Endothelial cell of umbilical vein (primary cell): ENCODE results near the gene DMXL1. TPM values are rescaled to one million over a fixed set of nuclear protein-coding genes. Genes with fewer than 3 reads are reported as not detected.
A peak's percentile ranks its signal among the peaks of the same experiment; 100 is the strongest.

Experiments used
- BruUV-seq: library from RNA; stranded (reverse); fragments of 400-500 nt; replicated peaks from 2 replicates; lab custom pipeline; 2021; lab: Mats Ljungman, UMichigan
- CTCF ChIA-PET: fragments of 300-600, 350-600 bp; sonication (Branson Sonifier 250); formaldehyde crosslinking; loops from one replicate; lab custom pipeline; 2021; ENCODE audit warnings: antibody characterized with exemption, inconsistent platforms; lab: Charles Lee
- POLR2A ChIA-PET: fragments of 300-600, 350-600 bp; sonication (Branson Sonifier 250); formaldehyde crosslinking; loops from one replicate; lab custom pipeline; 2021; ENCODE audit warnings: antibody characterized with exemption, inconsistent platforms; lab: Charles Lee
- DNase-seq: peaks from one replicate; pipeline ENCODE4 v3.0.0-alpha.2; 2011; ENCODE audit warnings: low read depth, low spot score
- FAIRE-seq: peaks from 2 replicates; lab custom pipeline; 2011; peaks lifted over from hg19 to GRCh38; lab: Jason Lieb, UNC
- H2AFZ ChIP-seq: 2 replicates; pipeline ENCODE4 v1.6.0; 2012; ENCODE audit warnings: low read depth, low read length, control low read depth, inconsistent platforms
- H3K27ac ChIP-seq: 2 replicates; pipeline ENCODE4 v1.5.1; 2011; ENCODE audit warnings: low read depth, mild to moderate bottlenecking, control low read depth, low read length, moderate library complexity; ENCODE audit not compliant: insufficient read depth
- H3K27me3 ChIP-seq, 2 experiments: 2 replicates each; pipeline versions ENCODE4 v1.6.0 to v1.6.1; 2011; ENCODE audit warnings: low read length in 2 of 2, mixed read lengths in 1 of 2; ENCODE audit not compliant: control insufficient read depth in 2 of 2, insufficient read depth in 2 of 2
- H3K36me3 ChIP-seq, 2 experiments: 2 replicates in 1 of 2; 3 replicates in 1 of 2; pipeline ENCODE4 v1.5.1; 2011; ENCODE audit warnings: low read length in 2 of 2, mild to moderate bottlenecking in 1 of 2, moderate library complexity in 1 of 2; ENCODE audit not compliant: control insufficient read depth in 2 of 2, insufficient read depth in 2 of 2; ENCODE audit errors: extremely low read depth in 1 of 2
- H3K4me1 ChIP-seq: 3 replicates; pipeline ENCODE4 v1.5.1; 2011; ENCODE audit warnings: mild to moderate bottlenecking, low read length; ENCODE audit not compliant: control insufficient read depth, insufficient read depth; ENCODE audit errors: extremely low read depth
- H3K4me2 ChIP-seq: 2 replicates; pipeline ENCODE4 v1.6.1; 2011; ENCODE audit warnings: low read length, control low read depth, mixed read lengths; ENCODE audit not compliant: insufficient read depth
- H3K4me3 ChIP-seq, 3 experiments: fragments of 200-600 bp in 1 of 3; sonication (generic), shearing (Covaris generic) in 1 of 3; replicated peaks in 1 of 3; 2 replicates each; pipeline ENCODE4 v1.5.1; 2011 to 2016; ENCODE audit warnings: control low read depth in 3 of 3, low read length in 3 of 3, mild to moderate bottlenecking in 2 of 3, inconsistent platforms in 1 of 3, low read depth in 1 of 3, moderate library complexity in 1 of 3; ENCODE audit not compliant: insufficient read depth in 1 of 3
- H3K79me2 ChIP-seq: 2 replicates; pipeline ENCODE4 v1.6.0; 2012; ENCODE audit warnings: low read length, inconsistent platforms; ENCODE audit not compliant: control insufficient read depth, insufficient read depth
- H3K9ac ChIP-seq: replicated peaks from 2 replicates; pipeline ENCODE3; 2011; ENCODE audit warnings: low read length, control low read depth; ENCODE audit not compliant: insufficient read depth; ENCODE audit errors: extremely low read depth
- H3K9me1 ChIP-seq: replicated peaks from 3 replicates; pipeline ENCODE4 v1.6.0; 2011; ENCODE audit warnings: mild to moderate bottlenecking, low read length; ENCODE audit not compliant: control insufficient read depth, insufficient read depth; ENCODE audit errors: extremely low read depth
- H3K9me3 ChIP-seq: replicated peaks from 2 replicates; pipeline ENCODE4 v1.5.1; 2012; ENCODE audit warnings: low read length, inconsistent platforms; ENCODE audit not compliant: control insufficient read depth, insufficient read depth
- H4K20me1 ChIP-seq: replicated peaks from 2 replicates; pipeline ENCODE3; 2011; ENCODE audit warnings: mild to moderate bottlenecking, low read length; ENCODE audit not compliant: control insufficient read depth, insufficient read depth; ENCODE audit errors: extremely low read depth
- EZH2 ChIP-seq: IDR thresholded peaks from 2 replicates; pipeline ENCODE4 v1.6.1; 2012; ENCODE audit warnings: borderline replicate concordance, low read depth, mild to moderate bottlenecking, moderate library complexity, low read length, inconsistent platforms; ENCODE audit not compliant: severe bottlenecking
- FOS ChIP-seq: IDR thresholded peaks from 2 replicates; pipeline ENCODE4 v1.6.1; 2011; ENCODE audit warnings: mild to moderate bottlenecking, low read length, moderate library complexity, borderline replicate concordance; ENCODE audit not compliant: insufficient read depth
- GATA2 ChIP-seq: IDR thresholded peaks from 2 replicates; pipeline ENCODE4 v1.7.0; 2011; ENCODE audit warnings: low read depth, mild to moderate bottlenecking, moderate library complexity, mixed read lengths, low read length; ENCODE audit not compliant: insufficient read length, insufficient read depth
- JUN ChIP-seq: IDR thresholded peaks from 2 replicates; pipeline ENCODE4 v1.6.1; 2011; ENCODE audit warnings: borderline replicate concordance, low read depth; ENCODE audit not compliant: insufficient read length, insufficient read depth
- MAX ChIP-seq: IDR thresholded peaks from 2 replicates; pipeline ENCODE4 v1.6.1; 2011; ENCODE audit not compliant: insufficient read depth, insufficient read length
- POLR2AphosphoS5 ChIP-seq: IDR thresholded peaks from 2 replicates; pipeline ENCODE4 v1.6.1; 2012; ENCODE audit warnings: low read depth, mild to moderate bottlenecking, control low read depth, low read length, moderate library complexity; ENCODE audit not compliant: insufficient read depth
- dilution Hi-C: fragments of 300-500 bp; cut with MboI; formaldehyde crosslinking; loops from one replicate; pipeline ENCODE4 v1.15.0; 2019; ENCODE audit warnings: low sequenced_read_pairs; ENCODE audit not compliant: extremely low pct_ligation_motif_present
- intact Hi-C: fragments of 100-400 bp; cut with micrococcal nuclease; formaldehyde crosslinking; loops from one replicate; pipeline ENCODE4 v1.10.0; 2022
- polyA plus RNA-seq, 4 experiments: library from polyadenylated mRNA; depleted of rRNA in 3 of 4; stranded (reverse) in 3 of 4; unstranded in 1 of 4; fragments of >200 nt; gene quantifications; 2 replicates each; pipeline versions ENCODE4 v1.2.1 to v1.2.3, GENCODE V29; 2011 to 2012; ENCODE audit warnings: missing spikeins in 1 of 4
- total RNA-seq: library from RNA; stranded (reverse); gene quantifications from 2 replicates; pipeline ENCODE4 v1.2.3, GENCODE V29; 2021

Gene DMXL1
- total and polyA plus RNA-seq, 2 donors (not counting 3 experiments of a cell fraction or from before 2014, with no cell fraction given), result 5.4 to 24.7 TPM

GRCh38 chr5:119166026-119166425, 95.1 kb downstream of the DMXL1 start:
- no peaks in the 10 kb centered on the region for H3K36me3 ChIP-seq
- H4K20me1 ChIP-seq, result no peaks in the 10 kb centered on the region
- H3K27me3 ChIP-seq, result no peaks in the 10 kb centered on the region
- no peaks in the 10 kb centered on the region for H3K9me3 ChIP-seq
- H3K9ac ChIP-seq, result no peak overlapping the region
- H3K4me2 ChIP-seq, result no peak overlapping the region
- no peak overlapping the region for H3K27ac ChIP-seq
- TF ChIP-seq GATA2 (no peak), POLR2AphosphoS5 (no peak), EZH2 (no peak), MAX (no peak), JUN (no peak)
- H3K79me2 ChIP-seq, result no peaks in the 10 kb centered on the region
- dilution Hi-C loops (no loop called here), intact Hi-C loops (loop anchor here (5.0 kb wide), 1 partner anchor 179 kb away; the partner anchor contains the start of gene DTWD2)
- no peak overlapping the region for H2AFZ ChIP-seq
- FAIRE-seq (no peak), DNase-seq (no peak)
- ChIA-PET CTCF (interaction anchor here (1.2 kb wide), 1 partner anchor 13 kb away, joined by 3 read pairs; no protein-coding TSS in a partner anchor), POLR2A (no interaction called here)
- BruUV-seq, result no TSS peak
- no peaks in the 10 kb centered on the region for H3K9me1 ChIP-seq
- no peak overlapping the region for H3K4me3 ChIP-seq
- peaks cover 10% of the 10 kb centered on the region for H3K4me1 ChIP-seq

- Histone ChIP-seq H3K4me2 (peak overlapping the region; percentile 32), H3K9ac (no peak overlapping the region), H3K9me3 (no peaks in the 10 kb centered on the region), H3K27me3 (no peaks in the 10 kb centered on the region), H3K4me3 (peak overlapping the region in 1 of 3 experiments; percentile 5), H3K9me1 (no peaks in the 10 kb centered on the region), H4K20me1 (no peaks in the 10 kb centered on the region), H3K4me1 (peaks cover 10% of the 10 kb centered on the region), H2AFZ (no peak overlapping the region), H3K79me2 (no peaks in the 10 kb centered on the region), H3K27ac (no peak overlapping the region), H3K36me3 (no peaks in the 10 kb centered on the region)
- DNase-seq, result peak; percentile 61
- TF ChIP-seq POLR2AphosphoS5 (no peak), FOS (peak; percentile 60), GATA2 (peak; percentile 67)
- BruUV-seq, result no TSS peak
- intact Hi-C loops (loop anchor here (5.0 kb wide), 1 partner anchor 181 kb away; the partner anchor contains the start of gene DTWD2), dilution Hi-C loops (no loop called here)
- POLR2A ChIA-PET, result no interaction called here
- CTCF ChIA-PET, result interaction anchor here (0.9 to 1.7 kb wide), 10 partner anchors 10 to 243 kb away, joined by 3 to 7 read pairs (median 3); no protein-coding TSS in a partner anchor
- peak; percentile 70 for FAIRE-seq
Measured at GRCh38 chr5:119168401-119168800, 97.5 kb downstream of the DMXL1 start.
